ENCODE results near the gene ALG1. TPM values are rescaled to one million over a fixed set of nuclear protein-coding genes. Genes with fewer than 3 reads are reported as not detected.
"Not testable (repeated sequence)": the region's sequence is repeated elsewhere in the genome, so short reads cannot be mapped to it uniquely, and the experiment has no call there.

The ALG1 gene
- polyA plus RNA-seq, 3 donors from 2014 or later: 29.2 to 47.5 (median 32.8) TPM

DNA sequence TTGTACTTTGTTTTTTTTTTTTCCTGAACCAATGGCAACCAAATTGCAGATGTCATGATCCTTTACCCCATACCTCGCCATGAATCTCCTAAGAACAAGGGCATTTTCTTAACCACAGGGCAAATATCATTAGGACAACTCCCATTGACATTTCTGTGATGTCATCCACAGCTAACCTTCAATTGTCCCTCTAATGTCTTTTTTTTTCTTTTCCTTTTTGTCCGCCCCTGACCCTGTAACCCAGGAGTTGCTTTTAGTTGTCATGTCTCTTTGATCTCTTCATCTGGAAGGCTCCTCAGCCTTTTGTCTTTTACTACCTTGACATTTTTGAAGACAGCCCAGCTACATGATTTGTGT is 37.5 kb upstream of the ALG1 start:
- Mint-ChIP-seq H3K9me3 (no peaks in the 10 kb centered on the region), H3K36me3 (peaks cover 0 to 4% (median 1%) of the 10 kb centered on the region in 3 donors), H3K27ac (peak overlapping the region; percentile 68 to 90 (median 87)), H3K4me3 (peak overlapping the region; percentile 86 to 89 (median 87)), H3K4me1 (peaks cover 16 to 19% of the 10 kb centered on the region in 2 donors), H3K27me3 (ENCODE audit: low read depth in 3 of 3) (peaks cover 3 to 7% (median 6%) of the 10 kb centered on the region in 3 donors)
- no peak for DNase-seq

GRCh38 chr16:5035909-5036227 is 35.8 kb upstream of the ALG1 start:
- Mint-ChIP-seq H3K27me3 (ENCODE audit: low read depth in 3 of 3) (peaks cover 3 to 8% (median 5%) of the 10 kb centered on the region in 3 donors), H3K4me3 (peak overlapping the region in 2 of 5 donors; percentile 42 to 54), H3K4me1 (peaks cover 16 to 19% of the 10 kb centered on the region in 2 donors), H3K27ac (no peak overlapping the region), H3K36me3 (peaks cover 0 to 4% (median 3%) of the 10 kb centered on the region in 3 donors), H3K9me3 (no peaks in the 10 kb centered on the region)
- DNase-seq: no peak

DNA sequence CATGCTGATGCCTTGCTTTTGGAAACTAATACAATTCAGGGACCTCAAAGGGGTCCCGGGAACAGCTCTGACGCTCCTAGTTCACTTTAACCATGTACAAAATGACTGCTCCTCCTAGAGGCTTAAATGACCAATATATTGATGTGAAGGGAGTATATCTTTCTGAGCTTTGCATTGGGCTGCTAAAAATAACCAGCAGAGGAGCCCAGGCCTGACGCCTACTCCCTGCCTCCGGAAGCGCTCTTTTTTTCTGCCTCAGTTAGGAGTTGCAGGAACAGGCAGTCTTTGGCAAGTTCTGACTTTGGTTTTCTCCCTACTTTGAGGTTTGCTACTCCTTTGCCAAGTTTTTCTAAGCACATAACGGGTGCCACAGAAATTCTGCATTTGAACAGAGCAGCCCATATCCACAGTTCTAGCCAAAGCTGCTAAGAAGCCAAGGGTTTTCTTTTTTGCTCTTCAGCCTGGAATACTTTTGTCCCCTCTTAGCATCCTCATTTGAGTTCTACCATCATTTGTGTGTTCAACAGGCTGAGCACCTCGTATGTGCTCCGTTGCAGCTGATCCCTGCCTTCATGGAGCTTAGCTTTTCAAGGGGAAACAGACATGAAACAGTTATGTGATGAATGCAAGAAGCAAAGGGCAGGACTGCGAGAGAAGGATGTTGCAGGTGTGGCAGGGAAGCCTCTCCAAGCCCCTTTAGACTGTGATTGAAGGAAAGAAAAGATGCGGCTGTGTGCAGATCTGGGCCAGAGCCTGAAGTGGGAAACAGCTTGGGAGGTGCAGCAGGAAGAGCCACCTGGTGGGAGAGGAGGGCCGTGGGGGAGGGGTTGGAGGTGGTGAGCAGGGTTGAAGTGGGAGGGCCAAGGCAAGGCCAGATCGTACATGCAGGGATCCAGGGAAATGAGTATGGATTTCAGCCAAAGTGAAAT is 35.2 kb upstream of the ALG1 start:
- Mint-ChIP-seq H3K4me3 (no peak overlapping the region), H3K27me3 (ENCODE audit: low read depth in 3 of 3) (peaks cover 3 to 8% (median 5%) of the 10 kb centered on the region in 3 donors), H3K4me1 (peaks cover 16 to 19% of the 10 kb centered on the region in 2 donors), H3K27ac (peak overlapping the region in 1 of 6 donors; percentile 74), H3K36me3 (peaks cover 0 to 4% (median 1%) of the 10 kb centered on the region in 3 donors), H3K9me3 (no peaks in the 10 kb centered on the region)
- no peak for DNase-seq

DNA sequence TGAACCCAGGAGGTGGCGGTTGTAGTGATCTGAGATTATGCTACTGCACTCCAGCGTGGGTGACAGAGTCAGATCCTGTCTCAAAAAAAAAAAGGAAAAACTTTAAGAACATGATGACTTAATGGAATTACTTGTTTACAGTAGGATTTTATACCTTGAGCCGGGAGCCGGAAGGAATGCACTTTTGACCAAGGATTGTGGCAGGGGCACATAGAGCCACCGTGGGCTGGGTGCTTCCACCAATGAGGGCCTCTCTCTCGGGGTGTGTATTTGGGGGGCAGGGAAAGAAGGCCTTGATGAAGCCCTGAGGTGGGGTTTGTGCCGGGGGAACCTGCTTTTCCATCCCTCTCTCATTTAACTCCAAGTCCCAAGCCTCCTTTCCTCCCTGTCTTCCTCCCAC is 31.2 kb upstream of the ALG1 start:
- DNase-seq: no peak
- peak overlapping the region in 1 of 6 donors; percentile 69 for H3K27ac Mint-ChIP-seq
- H3K36me3 Mint-ChIP-seq: peaks cover 0 to 4% (median 0%) of the 10 kb centered on the region in 3 donors
- peaks cover 0 to 1% (median 0%) of the 10 kb centered on the region in 3 donors for H3K27me3 Mint-ChIP-seq (ENCODE audit: low read depth in 3 of 3)
- H3K4me1 Mint-ChIP-seq: no peaks in the 10 kb centered on the region
- H3K9me3 Mint-ChIP-seq: no peaks in the 10 kb centered on the region
- H3K4me3 Mint-ChIP-seq: no peak overlapping the region

DNA sequence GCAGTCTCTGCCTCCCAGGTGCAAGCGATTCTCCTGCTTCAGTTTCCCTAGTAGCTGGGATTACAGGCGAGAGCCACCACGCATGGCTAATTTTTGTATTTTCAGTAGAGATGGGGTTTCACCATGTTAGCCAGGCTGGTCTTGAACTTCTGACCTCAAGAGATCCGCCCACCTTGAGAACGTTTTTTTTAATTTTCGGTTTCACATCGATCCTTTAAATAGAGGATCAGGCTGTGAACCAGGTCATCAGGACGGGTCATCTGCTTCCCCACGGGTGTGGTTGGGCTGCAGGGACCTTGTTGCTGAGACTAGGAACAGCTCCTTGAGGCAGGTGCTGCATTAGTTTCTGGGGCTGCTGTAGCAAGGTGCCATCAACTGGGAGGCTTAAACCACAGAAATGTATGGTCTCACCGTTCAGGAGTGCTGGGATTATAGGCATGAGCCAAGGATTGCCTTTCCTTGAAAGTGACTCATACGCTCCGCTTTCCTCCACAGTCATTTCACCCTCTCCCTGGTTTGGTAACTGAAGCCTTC is 30.0 kb upstream of the ALG1 start:
- H3K27ac Mint-ChIP-seq: no peak overlapping the region
- H3K27me3 Mint-ChIP-seq (ENCODE audit: low read depth in 3 of 3): peaks cover 0 to 1% (median 0%) of the 10 kb centered on the region in 3 donors
- no peaks in the 10 kb centered on the region for H3K9me3 Mint-ChIP-seq
- H3K4me1 Mint-ChIP-seq: no peaks in the 10 kb centered on the region
- H3K36me3 Mint-ChIP-seq: peaks cover 0 to 4% (median 0%) of the 10 kb centered on the region in 3 donors
- no peak for DNase-seq
- H3K4me3 Mint-ChIP-seq: no peak overlapping the region

DNA sequence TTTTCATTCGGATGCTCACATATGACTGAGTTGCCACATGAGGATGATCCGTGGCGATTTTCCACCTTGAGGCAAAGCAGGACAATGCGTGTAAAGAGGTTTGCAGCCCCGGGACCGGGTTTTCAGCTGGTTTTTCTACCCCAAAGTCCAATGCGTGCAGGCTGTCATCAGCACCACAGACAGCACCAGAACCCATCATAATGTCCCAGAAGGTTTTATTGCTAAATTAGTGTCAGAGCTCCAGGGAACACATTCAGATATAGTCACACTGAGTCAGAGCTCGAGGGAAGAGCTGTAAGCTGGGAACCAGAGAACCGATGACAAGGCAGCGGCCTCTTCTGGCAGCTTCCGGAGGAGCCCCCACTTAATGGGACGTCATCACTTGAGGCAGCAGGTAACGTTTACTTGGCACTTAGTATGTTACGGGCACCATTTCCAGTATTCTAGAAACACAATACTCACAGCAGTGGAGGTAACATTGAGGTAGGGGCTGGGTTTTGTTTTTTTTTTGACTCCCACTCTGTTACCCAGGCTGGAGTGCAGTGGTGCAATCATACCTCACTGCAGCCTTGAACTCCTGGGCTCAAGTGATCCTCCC is 29.0 kb upstream of the ALG1 start:
- peaks cover 0 to 2% (median 1%) of the 10 kb centered on the region in 3 donors for H3K27me3 Mint-ChIP-seq (ENCODE audit: low read depth in 3 of 3)
- no peak overlapping the region for H3K27ac Mint-ChIP-seq
- no peaks in the 10 kb centered on the region for H3K9me3 Mint-ChIP-seq
- H3K4me1 Mint-ChIP-seq: no peaks in the 10 kb centered on the region
- peaks cover 0 to 4% (median 0%) of the 10 kb centered on the region in 3 donors for H3K36me3 Mint-ChIP-seq
- DNase-seq: no peak
- H3K4me3 Mint-ChIP-seq: no peak overlapping the region

DNA sequence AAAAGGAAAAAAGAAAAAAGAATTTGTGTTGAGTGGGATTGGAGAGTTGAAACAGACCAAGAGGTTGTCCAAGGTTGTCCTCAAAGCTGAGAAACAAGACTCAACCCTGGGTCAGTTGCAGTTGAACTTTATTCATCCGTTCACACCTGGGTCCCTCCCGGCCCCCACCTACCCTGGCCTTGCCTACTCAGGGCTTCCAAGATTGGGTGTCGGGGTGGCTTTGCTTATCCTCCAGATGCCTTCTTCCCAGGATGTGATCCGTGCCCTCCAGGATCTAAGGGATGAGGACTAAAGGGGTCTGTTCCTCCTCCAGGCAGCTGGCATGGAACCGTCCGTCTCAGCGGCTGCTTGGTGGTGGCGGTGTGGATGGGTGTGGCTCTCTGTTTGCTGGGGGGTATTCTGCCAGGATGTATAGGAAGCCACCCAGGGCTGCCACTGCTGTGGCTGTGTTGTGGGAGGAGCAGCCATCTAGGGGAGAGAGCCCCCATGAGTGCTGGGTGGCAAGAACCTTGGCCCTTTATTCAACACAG is 27.6 kb upstream of the ALG1 start:
- H3K4me1 Mint-ChIP-seq: no peaks in the 10 kb centered on the region
- no peaks in the 10 kb centered on the region for H3K9me3 Mint-ChIP-seq
- peaks cover 0 to 4% (median 0%) of the 10 kb centered on the region in 3 donors for H3K36me3 Mint-ChIP-seq
- no peak overlapping the region for H3K27ac Mint-ChIP-seq
- DNase-seq: no peak
- peaks cover 1 to 5% (median 2%) of the 10 kb centered on the region in 3 donors for H3K27me3 Mint-ChIP-seq (ENCODE audit: low read depth in 3 of 3)
- H3K4me3 Mint-ChIP-seq: no peak overlapping the region

DNA sequence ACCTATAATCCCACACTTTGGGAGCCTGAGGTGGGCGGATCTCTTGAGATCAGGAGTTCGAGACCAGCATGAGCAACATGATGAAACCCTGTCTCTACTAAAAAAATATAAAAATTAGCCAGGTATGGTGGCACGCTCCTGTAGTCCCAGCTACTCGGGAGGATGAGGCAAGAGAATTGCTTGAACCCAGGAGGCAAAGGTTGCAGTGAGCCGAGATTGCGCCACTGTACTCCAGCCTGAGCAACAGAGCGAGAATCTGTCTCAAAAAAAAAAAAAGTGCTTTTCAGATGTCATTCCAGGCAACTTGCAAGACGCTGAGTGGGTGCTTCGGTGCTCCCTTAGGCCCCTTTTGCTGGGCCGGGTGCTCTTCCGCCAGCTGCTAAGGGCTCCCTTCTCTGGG is 27.1 kb upstream of the ALG1 start:
- H3K9me3 Mint-ChIP-seq; H3K27me3 Mint-ChIP-seq (ENCODE audit: low read depth in 3 of 3); H3K4me3 Mint-ChIP-seq; H3K4me1 Mint-ChIP-seq; DNase-seq; H3K27ac Mint-ChIP-seq; H3K36me3 Mint-ChIP-seq: not testable (repeated sequence)

DNA sequence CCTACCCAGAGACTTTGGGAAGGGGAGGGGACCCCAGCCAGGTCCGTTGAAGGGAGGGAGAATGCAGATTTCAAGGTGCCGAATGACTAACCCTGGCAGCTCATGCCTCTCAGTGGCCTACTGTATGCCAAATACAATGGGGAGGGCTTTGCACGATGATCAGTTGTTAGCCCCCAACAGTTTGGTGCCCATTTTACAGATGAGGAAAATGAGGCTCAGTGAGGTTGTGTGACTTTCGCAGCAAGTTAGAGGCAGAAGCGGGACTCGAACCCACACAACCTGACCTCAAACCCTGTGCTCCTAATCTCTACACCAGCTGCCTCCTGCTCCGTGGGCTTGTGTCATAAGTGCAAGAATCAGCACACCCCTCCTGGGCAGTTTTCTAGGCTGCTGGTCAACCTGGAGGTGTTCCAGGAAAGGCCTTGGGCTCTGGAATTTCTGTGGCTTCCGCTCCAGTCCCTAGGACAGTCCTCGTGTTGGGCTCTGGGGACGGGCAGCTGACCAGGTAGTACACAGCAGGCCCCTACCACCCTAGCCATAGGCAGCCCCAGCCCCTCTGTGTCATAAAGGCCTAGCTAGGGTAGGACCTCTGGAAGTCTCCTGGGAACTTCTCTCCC is 26.0 kb upstream of the ALG1 start:
- H3K9me3 Mint-ChIP-seq: no peaks in the 10 kb centered on the region
- no peaks in the 10 kb centered on the region for H3K4me1 Mint-ChIP-seq
- no peak overlapping the region for H3K27ac Mint-ChIP-seq
- no peak for DNase-seq
- no peaks in the 10 kb centered on the region for H3K36me3 Mint-ChIP-seq
- peaks cover 2 to 5% (median 2%) of the 10 kb centered on the region in 3 donors for H3K27me3 Mint-ChIP-seq (ENCODE audit: low read depth in 3 of 3)
- H3K4me3 Mint-ChIP-seq: no peak overlapping the region

DNA sequence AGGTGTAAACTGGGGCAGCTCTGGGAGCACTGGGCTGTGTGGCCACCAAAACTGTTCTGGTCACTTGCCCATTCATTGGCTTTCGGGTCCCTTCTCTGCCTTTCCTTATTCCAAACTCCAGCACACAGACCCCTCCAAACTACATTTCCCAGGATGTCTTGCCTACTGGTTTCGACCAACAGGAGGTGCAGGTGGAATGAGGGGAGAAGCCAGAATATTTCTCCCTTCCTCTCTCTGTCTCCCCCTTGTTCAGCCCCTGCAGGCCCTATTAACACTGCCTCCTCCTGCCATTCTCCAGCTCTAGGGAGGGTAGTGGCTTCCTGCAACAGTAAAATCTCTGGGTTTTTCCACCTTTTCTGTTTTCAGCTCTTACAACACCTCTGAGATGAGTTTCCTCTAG is 24.7 kb upstream of the ALG1 start:
- Mint-ChIP-seq H3K27me3 (ENCODE audit: low read depth in 3 of 3) (peaks cover 2 to 5% (median 4%) of the 10 kb centered on the region in 3 donors), H3K9me3 (no peaks in the 10 kb centered on the region), H3K4me1 (no peaks in the 10 kb centered on the region), H3K4me3 (no peak overlapping the region), H3K27ac (no peak overlapping the region), H3K36me3 (no peaks in the 10 kb centered on the region)
- no peak for DNase-seq

GRCh38 chr16:5054876-5055865 is 16.5 kb upstream of the ALG1 start:
- H3K4me1 Mint-ChIP-seq: no peaks in the 10 kb centered on the region
- no peak overlapping the region for H3K27ac Mint-ChIP-seq
- no peak overlapping the region for H3K4me3 Mint-ChIP-seq
- no peak for DNase-seq
- no peaks in the 10 kb centered on the region for H3K9me3 Mint-ChIP-seq
- H3K36me3 Mint-ChIP-seq: no peaks in the 10 kb centered on the region
- peaks cover 2 to 3% (median 2%) of the 10 kb centered on the region in 3 donors for H3K27me3 Mint-ChIP-seq (ENCODE audit: low read depth in 3 of 3)

- Mint-ChIP-seq H3K4me1 (no peaks in the 10 kb centered on the region), H3K36me3 (no peaks in the 10 kb centered on the region), H3K27ac (no peak overlapping the region)
These were observed 15.3 kb upstream of the ALG1 start for GRCh38 chr16:5056352-5056751.

GRCh38 chr16:5058476-5058875 is 13.2 kb upstream of the ALG1 start:
- DNase-seq: no peak
- Mint-ChIP-seq H3K27ac (no peak overlapping the region), H3K36me3 (no peaks in the 10 kb centered on the region), H3K27me3 (ENCODE audit: low read depth in 3 of 3) (peaks cover 2 to 7% (median 4%) of the 10 kb centered on the region in 3 donors), H3K9me3 (no peaks in the 10 kb centered on the region), H3K4me1 (no peaks in the 10 kb centered on the region), H3K4me3 (no peak overlapping the region)

More at GRCh38 chr16:5056352-5056751, 15.3 kb upstream of the ALG1 start:
- H3K27me3 Mint-ChIP-seq (ENCODE audit: low read depth in 3 of 3): peaks cover 2 to 4% (median 3%) of the 10 kb centered on the region in 3 donors
- H3K4me3 Mint-ChIP-seq: no peak overlapping the region
- no peaks in the 10 kb centered on the region for H3K9me3 Mint-ChIP-seq
- peak in 2 of 3 donors; percentile 6 to 22 for DNase-seq
